Measurements from ENCODE around the gene TCHP.
"Not testable (repeated sequence)": the region's sequence is repeated elsewhere in the genome, so short reads cannot be mapped to it uniquely, and the experiment has no call there.

The TCHP gene

GRCh38 chr12:109879351-109880042, 20.6 kb upstream of the TCHP start:
- no peak for DNase-seq (ENCODE audit: low read depth in 3 of 3)

GRCh38 chr12:109880043-109880931, 19.8 kb upstream of the TCHP start, which contains the start of gene GLTP:
Gene GLTP (minus strand): TSS chr12:109880541. CDS start chr12:109880374, 167 bp downstream.
- peak; percentile 75 to 81 (median 78) for DNase-seq (ENCODE audit: low read depth in 3 of 3)

GRCh38 chr12:109880938-109881337, 19.1 kb upstream of the TCHP start:
- DNase-seq (ENCODE audit: low read depth in 3 of 3), result no peak

GRCh38 chr12:109881752-109882151, 18.3 kb upstream of the TCHP start:
- no peak for DNase-seq (ENCODE audit: low read depth in 3 of 3)

GRCh38 chr12:109883461-109883860, 16.6 kb upstream of the TCHP start:
- DNase-seq (ENCODE audit: low read depth in 3 of 3), result no peak

GRCh38 chr12:109885616-109886015, 14.5 kb upstream of the TCHP start:
- no peak for DNase-seq (ENCODE audit: low read depth in 3 of 3)

GRCh38 chr12:109888179-109889020, 11.7 kb upstream of the TCHP start:
- DNase-seq (ENCODE audit: low read depth in 3 of 3), result peak in 1 of 3 donors; percentile 27

GRCh38 chr12:109890620-109891170, 9.4 kb upstream of the TCHP start:
- DNase-seq (ENCODE audit: low read depth in 3 of 3), result no peak

GRCh38 chr12:109891731-109892130, 8.3 kb upstream of the TCHP start:
- not testable (repeated sequence) for DNase-seq (ENCODE audit: low read depth in 3 of 3)

- no peak for DNase-seq (ENCODE audit: low read depth in 3 of 3)
These were observed 7.8 kb upstream of the TCHP start for GRCh38 chr12:109892165-109892715.

- DNase-seq (ENCODE audit: low read depth in 3 of 3), result no peak
These were observed 7.3 kb upstream of the TCHP start for GRCh38 chr12:109892748-109893147.

- no peak for DNase-seq (ENCODE audit: low read depth in 3 of 3)
These were observed 6.6 kb upstream of the TCHP start for GRCh38 chr12:109893261-109893995.

GRCh38 chr12:109894939-109895338, 5.1 kb upstream of the TCHP start:
- no peak for DNase-seq (ENCODE audit: low read depth in 3 of 3)

GRCh38 chr12:109896188-109896587, 3.9 kb upstream of the TCHP start:
- DNase-seq (ENCODE audit: low read depth in 3 of 3), result no peak

GRCh38 chr12:109897029-109897428, 3.0 kb upstream of the TCHP start:
- no peak for DNase-seq (ENCODE audit: low read depth in 3 of 3)

GRCh38 chr12:109899345-109899744, 729 bp upstream of the TCHP start:
- DNase-seq (ENCODE audit: low read depth in 3 of 3), result not testable (repeated sequence)

GRCh38 chr12:109900752-109901580, 892 bp downstream of the TCHP start:
- DNase-seq (ENCODE audit: low read depth in 3 of 3), result no peak

- DNase-seq (ENCODE audit: low read depth in 3 of 3), result no peak
These were observed 2.9 kb downstream of the TCHP start for GRCh38 chr12:109902891-109903418.

GRCh38 chr12:109905301-109905700, 5.2 kb downstream of the TCHP start:
- no peak for DNase-seq (ENCODE audit: low read depth in 3 of 3)

All from stimulated activated CD4-positive, alpha-beta T cell treated with anti-CD3 and anti-CD28 coated beads, TNF-alpha, amount 100 ng/mL, for 48 hours (primary cell).